ENCODE data around the gene MNAT1. TPM values are rescaled to one million over a fixed set of nuclear protein-coding genes. Genes with fewer than 3 reads are reported as not detected.

The MNAT1 gene
- total RNA-seq = 10 to 100 TPM; 32.5 to 71.4 (median 47.7) TPM

DNA sequence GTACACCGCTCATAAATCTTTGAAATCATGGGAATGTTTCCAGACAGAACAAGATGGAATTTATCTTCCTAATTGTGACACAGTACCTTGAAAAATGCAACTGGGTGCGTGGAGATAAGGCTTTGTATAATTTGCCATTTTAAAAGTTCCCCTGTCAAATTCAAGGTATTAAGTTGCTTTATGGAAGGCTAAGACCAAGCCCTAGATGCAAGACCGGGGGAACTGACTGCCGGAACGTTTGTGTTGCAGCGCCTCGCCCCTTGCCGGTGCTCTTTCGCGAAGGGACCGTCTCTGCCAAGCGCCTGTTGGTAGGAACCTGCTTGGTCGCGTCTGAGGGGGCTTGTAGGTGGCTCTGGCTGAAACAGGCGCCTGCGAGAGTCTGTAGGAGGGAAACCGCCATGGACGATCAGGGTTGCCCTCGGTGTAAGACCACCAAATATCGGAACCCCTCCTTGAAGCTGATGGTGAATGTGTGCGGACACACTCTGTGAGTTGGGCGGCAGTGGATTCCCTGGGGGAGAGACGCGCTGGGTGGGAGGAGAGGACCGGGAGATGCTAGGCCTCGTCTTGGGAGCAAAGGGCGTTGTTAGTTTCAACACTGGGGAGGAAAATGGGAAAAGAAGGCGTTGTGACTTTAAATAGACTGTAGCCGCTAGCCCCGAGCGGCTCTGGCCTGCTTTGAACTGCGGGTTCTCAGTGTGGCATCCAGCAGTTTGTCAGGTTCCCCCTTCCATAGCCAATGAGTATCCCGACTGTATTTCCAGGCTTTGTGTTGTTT lies at the start of gene MNAT1:
MNAT1 (plus strand) TSS at position 297 of the 778 bp plus-strand sequence; CDS start at position 399, 102 bp downstream.
- TF ChIP-seq, protein P1, sequence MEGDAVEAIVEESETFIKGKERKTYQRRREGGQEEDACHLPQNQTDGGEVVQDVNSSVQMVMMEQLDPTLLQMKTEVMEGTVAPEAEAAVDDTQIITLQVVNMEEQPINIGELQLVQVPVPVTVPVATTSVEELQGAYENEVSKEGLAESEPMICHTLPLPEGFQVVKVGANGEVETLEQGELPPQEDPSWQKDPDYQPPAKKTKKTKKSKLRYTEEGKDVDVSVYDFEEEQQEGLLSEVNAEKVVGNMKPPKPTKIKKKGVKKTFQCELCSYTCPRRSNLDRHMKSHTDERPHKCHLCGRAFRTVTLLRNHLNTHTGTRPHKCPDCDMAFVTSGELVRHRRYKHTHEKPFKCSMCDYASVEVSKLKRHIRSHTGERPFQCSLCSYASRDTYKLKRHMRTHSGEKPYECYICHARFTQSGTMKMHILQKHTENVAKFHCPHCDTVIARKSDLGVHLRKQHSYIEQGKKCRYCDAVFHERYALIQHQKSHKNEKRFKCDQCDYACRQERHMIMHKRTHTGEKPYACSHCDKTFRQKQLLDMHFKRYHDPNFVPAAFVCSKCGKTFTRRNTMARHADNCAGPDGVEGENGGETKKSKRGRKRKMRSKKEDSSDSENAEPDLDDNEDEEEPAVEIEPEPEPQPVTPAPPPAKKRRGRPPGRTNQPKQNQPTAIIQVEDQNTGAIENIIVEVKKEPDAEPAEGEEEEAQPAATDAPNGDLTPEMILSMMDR (IDR thresholded peaks at IDR 0.05; ENCODE audit: low read depth) = no peak

DNA sequence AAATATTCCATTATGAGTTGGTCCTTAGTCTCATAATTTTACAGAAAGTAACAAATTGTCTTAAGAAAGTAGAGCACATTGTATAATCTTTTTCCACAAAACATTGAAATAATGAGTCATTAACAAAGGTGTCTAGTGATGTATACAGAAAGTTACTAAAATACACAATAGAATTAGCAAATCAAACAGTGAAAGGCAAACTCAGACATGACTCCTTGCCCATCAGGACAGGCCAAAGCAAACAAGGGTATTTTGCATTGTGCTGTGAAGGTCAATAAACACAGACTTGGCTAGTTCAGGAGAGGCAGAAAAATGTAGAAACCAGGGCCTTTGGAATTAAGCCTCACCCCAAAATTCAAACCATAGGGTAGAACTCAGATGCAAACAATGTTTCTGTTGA lies 47.7 kb upstream of the MNAT1 start:
- TF ChIP-seq, protein P1 (IDR thresholded peaks at IDR 0.05; ENCODE audit: low read depth) = no peak

DNA sequence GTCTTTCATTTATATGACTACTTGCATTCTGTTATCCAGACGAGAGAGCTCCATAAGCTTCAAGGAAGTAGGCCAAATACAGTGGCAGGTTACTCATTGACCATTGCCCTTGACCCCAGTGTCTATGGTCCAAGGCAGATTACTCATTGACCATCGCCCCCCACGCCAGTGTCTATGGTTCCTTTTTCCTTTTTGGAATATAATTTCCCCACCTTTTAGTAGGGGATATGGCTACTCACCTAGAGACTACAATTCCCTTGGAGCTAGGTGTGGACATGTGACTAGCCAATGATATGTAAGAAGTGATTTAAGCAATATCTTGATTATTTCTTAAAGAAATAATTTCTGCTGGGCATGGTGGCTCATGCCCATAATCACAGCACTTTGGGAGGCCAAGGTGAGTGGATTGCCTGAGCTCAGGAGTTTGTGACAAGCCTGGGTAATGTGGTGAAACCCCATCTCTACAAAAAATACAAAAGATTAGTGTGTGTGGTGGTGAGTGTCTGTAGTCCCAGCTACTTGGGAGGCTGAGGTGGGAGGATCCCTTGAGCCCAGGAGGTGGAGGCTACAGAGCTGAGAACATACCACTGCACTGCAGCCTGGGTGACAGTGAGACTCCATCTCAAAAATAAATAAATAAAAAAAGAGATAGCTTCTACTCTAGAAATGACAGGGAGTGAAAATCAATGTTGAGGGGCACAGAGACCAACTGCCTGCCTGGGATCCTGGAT lies 43.0 kb upstream of the MNAT1 start:
- TF ChIP-seq, protein P1 (IDR thresholded peaks at IDR 0.05; ENCODE audit: low read depth) = no peak

DNA sequence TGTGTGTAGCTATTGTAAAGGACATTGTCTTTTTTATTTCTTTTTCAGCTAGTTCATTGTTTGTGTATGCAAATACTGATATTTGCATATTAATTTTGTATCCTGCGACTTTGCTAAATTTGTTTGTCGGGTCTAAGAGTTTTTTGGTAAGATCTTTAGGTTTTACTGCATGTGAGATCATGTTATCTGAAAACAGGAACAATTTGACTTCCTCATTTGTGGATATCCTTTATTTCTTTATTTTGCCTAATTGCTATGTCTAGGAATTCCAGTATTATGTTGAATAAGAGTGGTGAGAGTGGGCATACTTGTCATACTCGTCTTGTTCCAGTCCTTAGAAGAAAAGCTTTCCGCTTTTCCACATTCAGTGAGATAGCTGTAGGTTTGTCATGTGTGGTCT lies 39.2 kb upstream of the MNAT1 start:
- TF ChIP-seq, protein P1 (IDR thresholded peaks at IDR 0.05; ENCODE audit: low read depth) = no peak

DNA sequence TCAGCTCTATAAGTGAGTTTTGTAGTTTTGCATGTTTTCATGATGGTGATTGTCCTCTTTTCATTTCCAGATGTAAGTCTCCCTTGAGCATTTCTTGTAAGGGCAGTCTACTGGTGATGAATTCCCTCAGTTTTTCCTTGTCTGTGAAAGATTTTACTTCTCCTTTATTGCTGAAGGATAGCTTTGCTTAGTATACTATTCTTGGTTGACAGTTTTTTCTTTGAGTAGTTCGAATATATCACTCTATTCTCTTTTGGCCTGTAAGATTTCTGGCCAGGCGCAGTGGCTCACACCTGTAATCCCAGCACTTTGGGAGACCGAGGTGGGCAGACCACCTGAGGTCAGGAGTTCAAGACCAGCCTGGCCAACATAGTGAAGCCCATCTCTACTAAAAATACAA lies 34.0 kb upstream of the MNAT1 start:
- TF ChIP-seq, protein P1 (IDR thresholded peaks at IDR 0.05; ENCODE audit: low read depth) = no peak

DNA sequence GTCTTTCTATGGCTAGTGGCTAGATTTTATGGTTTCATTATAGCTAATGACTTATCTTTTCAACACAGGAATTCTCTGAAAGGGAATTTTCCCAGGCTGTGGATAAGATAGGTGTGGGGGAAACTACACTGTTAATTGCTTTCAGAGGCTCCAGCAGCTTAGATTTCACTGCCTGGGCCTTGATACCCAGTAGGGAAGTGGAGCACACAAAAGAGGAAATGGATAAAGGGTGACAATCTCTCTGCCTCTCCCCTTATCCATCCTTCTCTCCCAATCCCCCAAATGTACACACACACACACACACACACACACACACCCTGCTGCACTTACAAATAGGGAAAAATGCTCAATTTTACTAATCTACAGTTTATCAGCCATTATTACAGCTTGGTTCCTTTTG lies 29.5 kb upstream of the MNAT1 start:
- TF ChIP-seq, protein P1 (IDR thresholded peaks at IDR 0.05; ENCODE audit: low read depth) = no peak

DNA sequence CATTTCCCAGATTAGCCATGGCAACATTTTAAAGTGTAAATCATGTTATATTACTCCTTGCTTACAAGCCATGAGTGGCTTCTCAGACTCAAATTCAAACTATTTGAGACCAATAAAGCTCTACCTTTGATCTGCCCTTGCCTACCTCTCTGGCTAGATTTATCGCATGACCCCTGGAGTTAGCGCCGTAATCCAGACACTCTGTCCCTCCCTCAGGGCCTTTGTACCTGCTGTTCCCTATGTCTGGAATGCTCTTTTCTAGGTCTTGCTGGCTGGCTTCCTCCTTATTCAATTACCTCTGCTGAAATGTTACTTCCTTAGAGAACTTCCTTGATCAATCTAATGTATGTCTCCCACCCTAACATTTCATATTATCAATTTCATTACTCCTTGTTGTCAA lies 26.7 kb upstream of the MNAT1 start:
- TF ChIP-seq, protein P1 (IDR thresholded peaks at IDR 0.05; ENCODE audit: low read depth) = no peak
